Naive thymus-derived CD4-positive, alpha-beta T cell (primary cell): ENCODE data around the gene GIPR. TPM values are rescaled to one million over a fixed set of nuclear protein-coding genes. Genes with fewer than 3 reads are reported as not detected.

Source experiments
- ATAC-seq: fragments of 150-1000 bp; cut with Tn5 transposase; 2 replicates; pipeline ENCODE4 v1.10.0; 2021; ENCODE audit warnings: mild to moderate bottlenecking, moderate library complexity
- CTCF ChIA-PET: fragments of 350-600 bp; sonication (Branson Sonifier 250); formaldehyde crosslinking; loops from one replicate; lab custom pipeline; 2021; ENCODE audit warnings: antibody characterized with exemption; lab: Charles Lee
- POLR2A ChIA-PET: fragments of 350-600 bp; sonication (Branson Sonifier 250); formaldehyde crosslinking; loops from one replicate; lab custom pipeline; 2021; ENCODE audit warnings: antibody characterized with exemption, inconsistent platforms; lab: Charles Lee
- DNase-seq, 9 donors: peaks; one replicate each; pipeline versions ENCODE4 v3.0.0 to v3.0.0-alpha.2; 2020 to 2022; ENCODE audit warnings: mixed read lengths in 1 of 9
- H3K27ac ChIP-seq: one replicate; pipeline ENCODE4 v1.7.0; 2013; ENCODE audit warnings: mild to moderate bottlenecking, low read depth, low read length, moderate library complexity
- H3K27me3 ChIP-seq, 2 donors: one replicate each; pipeline ENCODE4 v1.7.0; 2013; ENCODE audit warnings: low read length in 2 of 2, mild to moderate bottlenecking in 2 of 2, moderate library complexity in 2 of 2; ENCODE audit not compliant: control insufficient read depth in 2 of 2, insufficient read depth in 2 of 2
- H3K36me3 ChIP-seq, 3 experiments: 1 replicate in 2 of 3; 2 replicates in 1 of 3; pipeline ENCODE4 v1.7.0; 2013; ENCODE audit warnings: low read length in 3 of 3, mild to moderate bottlenecking in 3 of 3, moderate library complexity in 1 of 3; ENCODE audit not compliant: insufficient read depth in 3 of 3, control insufficient read depth in 2 of 3
- H3K4me1 ChIP-seq, 2 donors: one replicate each; pipeline ENCODE4 v1.7.0; 2013; ENCODE audit warnings: low read length in 2 of 2, mild to moderate bottlenecking in 2 of 2, moderate library complexity in 1 of 2; ENCODE audit not compliant: control insufficient read depth in 2 of 2, insufficient read depth in 2 of 2
- H3K4me3 ChIP-seq: 2 replicates; pipeline ENCODE4 v1.7.0; 2013; ENCODE audit warnings: mild to moderate bottlenecking, low read length
- H3K9me3 ChIP-seq, 3 experiments: 1 replicate in 2 of 3; 2 replicates in 1 of 3; pipeline ENCODE4 v1.7.0; 2013; ENCODE audit warnings: low read length in 3 of 3; ENCODE audit not compliant: control insufficient read depth in 2 of 3
- H3K27ac Mint-ChIP-seq, 9 donors: one replicate each; pipeline ENCODE4 v1.8.0; 2020 to 2022; ENCODE audit warnings: mixed read lengths in 9 of 9, mild to moderate bottlenecking in 8 of 9, moderate library complexity in 5 of 9, inconsistent platforms in 2 of 9
- H3K27me3 Mint-ChIP-seq, 5 donors: one replicate each; pipeline ENCODE4 v1.8.0; 2021 to 2022; ENCODE audit warnings: mixed read lengths in 5 of 5, mild to moderate bottlenecking in 1 of 5
- H3K36me3 Mint-ChIP-seq, 5 donors: one replicate each; pipeline ENCODE4 v1.8.0; 2020 to 2022; ENCODE audit warnings: mixed read lengths in 5 of 5, mild to moderate bottlenecking in 3 of 5, inconsistent platforms in 1 of 5
- H3K4me1 Mint-ChIP-seq, 7 donors: one replicate each; pipeline ENCODE4 v1.8.0; 2020 to 2022; ENCODE audit warnings: mixed read lengths in 7 of 7, mild to moderate bottlenecking in 3 of 7, inconsistent platforms in 1 of 7
- H3K4me3 Mint-ChIP-seq, 10 donors: one replicate each; pipeline ENCODE4 v1.8.0; 2020 to 2022; ENCODE audit warnings: mild to moderate bottlenecking in 10 of 10, mixed read lengths in 10 of 10, moderate library complexity in 6 of 10, inconsistent platforms in 2 of 10
- H3K9me3 Mint-ChIP-seq, 11 donors: one replicate each; pipeline ENCODE4 v1.8.0; 2020 to 2022; ENCODE audit warnings: mixed read lengths in 11 of 11, mild to moderate bottlenecking in 4 of 11, inconsistent platforms in 1 of 11, moderate library complexity in 1 of 11
- intact Hi-C, 2 donors: fragments of 100-400 bp; cut with micrococcal nuclease; formaldehyde crosslinking; loops; one replicate each; pipeline ENCODE4 v1.15.1; 2023
- polyA plus RNA-seq, 2 donors: library from polyadenylated mRNA; unstranded; fragments of 300-500 nt; fragmentation: Illumina TruSeq; gene quantifications; one replicate each; pipeline ENCODE4 v1.2.3, GENCODE V29; 2021
- total RNA-seq, 6 experiments: library from RNA in 5 of 6; stranded (reverse) in 5 of 6; gene quantifications; 1 replicate in 5 of 6; 2 replicates in 1 of 6; pipeline ENCODE4 v1.2.3 and lab custom pipeline; 2021 to 2026

Gene GIPR
- total and polyA plus RNA-seq, 7 experiments from 2014 or later: 0.15 to 7.4 (median 5.6) TPM; not detected in 1

DNA sequence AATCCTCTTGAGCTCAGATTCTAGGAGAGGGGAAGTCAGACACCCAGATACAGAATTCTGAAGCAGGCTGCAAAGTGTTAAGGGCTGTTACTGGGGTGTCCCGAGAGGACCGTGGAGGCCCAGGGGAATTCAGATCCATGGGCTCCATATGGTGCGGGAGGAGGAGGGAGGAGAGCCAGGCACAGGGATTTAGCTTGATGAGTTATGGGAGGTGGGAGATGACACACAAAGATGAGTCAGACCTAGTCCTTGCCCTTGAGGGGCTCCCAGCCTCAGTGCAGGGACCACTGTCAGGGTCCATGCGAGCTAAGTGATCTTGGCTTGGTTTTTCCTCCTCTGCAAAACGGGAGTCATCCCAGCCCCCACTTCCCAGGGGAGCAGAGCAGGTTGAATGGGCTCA, 14.4 kb upstream of the GIPR start:
- Mint-ChIP-seq H3K4me1 (peaks cover 0 to under 1% (median 0%) of the 10 kb centered on the region in 7 donors), H3K36me3 (no peaks in the 10 kb centered on the region), H3K4me3 (no peak overlapping the region), H3K27me3 (peaks cover 0 to 8% (median 0%) of the 10 kb centered on the region in 5 donors), H3K27ac (no peak overlapping the region), H3K9me3 (peaks cover 0 to under 1% (median 0%) of the 10 kb centered on the region in 11 donors)
- no peak overlapping the region for H3K4me3 ChIP-seq
- no peak overlapping the region for H3K27ac ChIP-seq
- POLR2A ChIA-PET: no interaction called here
- CTCF ChIA-PET: no interaction called here
- no peaks in the 10 kb centered on the region for H3K27me3 ChIP-seq
- no peaks in the 10 kb centered on the region for H3K36me3 ChIP-seq
- H3K9me3 ChIP-seq: no peaks in the 10 kb centered on the region
- DNase-seq: no peak
- no peaks in the 10 kb centered on the region for H3K4me1 ChIP-seq
- intact Hi-C loops: no loop called here
- no peak for ATAC-seq

DNA sequence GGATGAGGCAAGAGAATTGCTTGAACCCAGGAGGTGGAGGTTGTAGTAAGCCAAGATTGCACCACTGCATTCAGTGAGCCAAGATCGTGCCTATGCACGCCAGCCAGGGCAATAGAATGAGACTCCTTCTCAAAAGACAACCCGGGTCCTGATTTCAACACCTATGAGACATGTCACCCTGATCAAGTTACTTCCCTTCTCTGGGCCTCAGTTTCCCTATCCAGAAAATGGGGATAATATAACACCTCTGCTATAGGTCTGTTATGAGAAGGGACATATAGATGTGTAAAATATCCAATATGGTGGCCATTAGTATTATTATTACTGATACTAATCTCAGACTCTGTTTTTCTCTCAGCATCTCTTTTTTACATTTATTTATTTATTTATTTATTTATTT, 12.9 kb upstream of the GIPR start:
- Mint-ChIP-seq H3K27me3 (peaks cover 0 to 13% (median 0%) of the 10 kb centered on the region in 5 donors), H3K4me1 (peaks cover 0 to 2% (median 0%) of the 10 kb centered on the region in 7 donors), H3K9me3 (peaks cover 0 to 1% (median 0%) of the 10 kb centered on the region in 11 donors), H3K36me3 (no peaks in the 10 kb centered on the region), H3K27ac (no peak overlapping the region), H3K4me3 (no peak overlapping the region)
- POLR2A ChIA-PET: no interaction called here
- Histone ChIP-seq H3K4me3 (no peak overlapping the region), H3K27ac (no peak overlapping the region), H3K36me3 (no peaks in the 10 kb centered on the region), H3K27me3 (no peaks in the 10 kb centered on the region), H3K4me1 (no peaks in the 10 kb centered on the region), H3K9me3 (no peaks in the 10 kb centered on the region)
- no peak for ATAC-seq
- DNase-seq: no peak
- intact Hi-C loops: no loop called here
- CTCF ChIA-PET: no interaction called here

DNA sequence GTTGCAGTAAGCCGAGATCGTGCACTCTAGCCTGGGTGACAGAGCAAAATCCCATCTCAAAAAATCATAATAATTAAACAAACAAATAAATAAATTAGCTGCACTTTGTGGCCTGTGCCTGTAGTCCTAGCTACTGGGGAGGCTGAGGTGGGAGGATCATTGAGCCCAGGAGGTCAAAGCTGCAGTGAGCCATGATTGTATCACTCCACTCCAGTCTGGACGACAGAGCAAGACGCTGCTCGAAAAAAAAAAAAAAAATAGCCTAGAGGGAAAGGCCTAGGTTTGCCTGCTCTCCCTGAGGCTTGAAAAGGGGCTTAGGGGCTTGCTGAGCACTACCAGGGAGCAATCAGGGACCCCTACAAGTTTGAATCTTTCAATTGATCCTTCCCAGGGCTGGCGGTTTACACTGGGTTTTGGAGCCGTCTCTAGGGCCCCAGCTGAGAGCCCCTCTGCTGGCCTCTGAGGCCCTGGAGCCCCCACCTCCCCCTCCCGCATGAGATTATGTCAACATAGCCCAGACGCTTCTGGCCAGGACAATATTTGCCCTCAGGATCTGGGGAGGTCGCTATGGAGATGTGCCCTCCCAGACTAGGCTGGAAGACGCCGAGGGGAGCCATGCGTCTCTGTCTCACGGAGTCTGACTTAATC, 10.4 kb upstream of the GIPR start:
- Histone ChIP-seq H3K9me3 (no peaks in the 10 kb centered on the region), H3K27me3 (no peaks in the 10 kb centered on the region), H3K36me3 (no peaks in the 10 kb centered on the region), H3K4me3 (no peak overlapping the region), H3K4me1 (no peaks in the 10 kb centered on the region), H3K27ac (no peak overlapping the region)
- Mint-ChIP-seq H3K4me1 (peaks cover 0 to 2% (median 0%) of the 10 kb centered on the region in 7 donors), H3K27me3 (peaks cover 0 to 20% (median 5%) of the 10 kb centered on the region in 5 donors), H3K4me3 (no peak overlapping the region), H3K27ac (no peak overlapping the region), H3K9me3 (peaks cover 0 to 1% (median 0%) of the 10 kb centered on the region in 11 donors), H3K36me3 (no peaks in the 10 kb centered on the region)
- intact Hi-C loops: no loop called here
- POLR2A ChIA-PET: no interaction called here
- CTCF ChIA-PET: interaction anchor here (0.7 to 1.1 kb wide), 2 partner anchors 23 to 157 kb away, joined by 3 to 4 read pairs; no protein-coding TSS in a partner anchor
- ATAC-seq: no peak
- no peak for DNase-seq

DNA sequence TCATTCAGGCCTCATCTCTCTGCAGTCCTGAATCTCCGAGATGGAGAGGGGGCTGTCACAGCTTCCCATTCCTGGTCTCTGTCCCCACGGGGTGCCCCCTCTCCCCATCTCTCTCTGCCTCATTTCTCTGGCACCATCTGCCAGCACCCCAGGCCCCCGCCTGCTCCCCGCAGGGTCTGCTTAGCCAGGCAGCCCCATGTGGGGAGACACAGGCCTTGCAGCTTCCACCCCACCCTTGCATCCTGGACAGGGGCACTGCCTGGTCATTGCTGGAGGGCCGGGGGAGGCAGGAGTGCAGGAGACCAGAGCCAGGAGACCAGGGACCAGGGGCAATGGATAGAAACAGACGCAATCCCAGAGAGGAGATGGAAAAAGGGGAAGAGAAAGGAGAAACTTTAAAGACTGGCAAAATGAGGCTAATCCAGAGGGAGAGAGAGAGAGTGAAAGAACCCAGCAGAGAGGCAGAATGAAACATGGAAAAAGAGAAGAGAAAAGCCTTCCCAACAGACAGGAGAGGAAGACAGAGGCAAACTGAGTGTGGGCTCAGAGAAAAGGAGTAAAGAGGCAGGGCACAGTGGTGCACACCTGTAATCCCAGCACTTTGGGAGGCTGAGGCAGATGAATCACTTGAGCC, 8.8 kb upstream of the GIPR start:
- H3K27me3 ChIP-seq: no peaks in the 10 kb centered on the region
- Mint-ChIP-seq H3K4me1 (peaks cover 0 to 7% (median 0%) of the 10 kb centered on the region in 7 donors), H3K27ac (no peak overlapping the region), H3K27me3 (peaks cover 0 to 18% (median 5%) of the 10 kb centered on the region in 5 donors), H3K4me3 (no peak overlapping the region), H3K36me3 (no peaks in the 10 kb centered on the region), H3K9me3 (peaks cover 0 to 1% (median 0%) of the 10 kb centered on the region in 11 donors)
- ChIA-PET POLR2A (no interaction called here), CTCF (no interaction called here)
- no peak for ATAC-seq
- no peak for DNase-seq
- H3K9me3 ChIP-seq: no peaks in the 10 kb centered on the region
- H3K27ac ChIP-seq: no peak overlapping the region
- intact Hi-C loops: no loop called here
- no peaks in the 10 kb centered on the region for H3K4me1 ChIP-seq
- no peaks in the 10 kb centered on the region for H3K36me3 ChIP-seq
- no peak overlapping the region for H3K4me3 ChIP-seq

- H3K9me3 ChIP-seq: no peaks in the 10 kb centered on the region
- DNase-seq (no peak), ATAC-seq (no peak)
- peak overlapping the region in 1 of 9 donors; percentile 43 for H3K27ac Mint-ChIP-seq
- ChIA-PET POLR2A (no interaction called here), CTCF (no interaction called here)
- no peak overlapping the region for H3K4me3 ChIP-seq
- H3K4me1 ChIP-seq: no peaks in the 10 kb centered on the region
- H3K4me3 Mint-ChIP-seq: no peak overlapping the region
- H3K4me1 Mint-ChIP-seq: peaks cover 0 to 9% (median 0%) of the 10 kb centered on the region in 7 donors
- H3K36me3 ChIP-seq: no peaks in the 10 kb centered on the region
- H3K27me3 Mint-ChIP-seq: peaks cover 0 to 22% (median 5%) of the 10 kb centered on the region in 5 donors
- H3K36me3 Mint-ChIP-seq: no peaks in the 10 kb centered on the region
- no peak overlapping the region for H3K27ac ChIP-seq
- H3K9me3 Mint-ChIP-seq: peaks cover 0 to 1% (median 0%) of the 10 kb centered on the region in 11 donors
- intact Hi-C loops: no loop called here
- H3K27me3 ChIP-seq: no peaks in the 10 kb centered on the region
These were observed 7.4 kb upstream of the GIPR start for GRCh38 chr19:45660636-45661035.

DNA sequence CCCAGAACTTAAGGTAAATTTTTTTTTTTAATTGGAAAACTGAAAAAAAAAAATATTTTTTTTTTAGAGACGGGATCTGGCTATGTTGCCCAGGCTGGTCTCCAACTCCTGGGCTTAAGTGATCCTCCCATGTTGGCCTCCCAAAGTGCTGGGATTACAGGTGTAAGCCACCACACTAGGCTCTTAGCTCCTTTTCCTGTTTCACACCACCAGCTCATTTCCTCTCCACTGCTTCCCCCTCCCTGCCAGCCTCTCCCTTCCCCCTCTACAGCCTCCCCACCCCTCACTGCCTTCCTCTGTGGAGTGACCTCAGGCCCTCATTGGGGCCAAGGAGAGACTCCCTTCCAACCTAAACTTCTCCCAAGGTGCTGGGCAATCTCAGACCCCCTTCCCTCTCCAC, 4.2 kb upstream of the GIPR start:
- no peak overlapping the region for H3K4me3 Mint-ChIP-seq
- ChIA-PET POLR2A (no interaction called here), CTCF (interaction anchor here (1.3 kb wide), 1 partner anchor 14 kb away, joined by 3 read pairs; no protein-coding TSS in a partner anchor)
- peaks cover 0 to 23% (median 5%) of the 10 kb centered on the region in 5 donors for H3K27me3 Mint-ChIP-seq
- Histone ChIP-seq H3K36me3 (no peaks in the 10 kb centered on the region), H3K9me3 (no peaks in the 10 kb centered on the region), H3K27ac (no peak overlapping the region), H3K27me3 (no peaks in the 10 kb centered on the region), H3K4me1 (peaks cover 12 to 13% of the 10 kb centered on the region in 2 donors), H3K4me3 (no peak overlapping the region)
- H3K36me3 Mint-ChIP-seq: no peaks in the 10 kb centered on the region
- DNase-seq: no peak
- no peak overlapping the region for H3K27ac Mint-ChIP-seq
- H3K9me3 Mint-ChIP-seq: no peaks in the 10 kb centered on the region
- no peak for ATAC-seq
- intact Hi-C loops: no loop called here
- peaks cover 12 to 22% (median 15%) of the 10 kb centered on the region in 7 donors for H3K4me1 Mint-ChIP-seq
